Measurements from ENCODE around the gene RPL27. TPM values are rescaled to one million over a fixed set of nuclear protein-coding genes. Genes with fewer than 3 reads are reported as not detected.

RPL27 gene
- total and polyA plus RNA-seq, 2 of the 13 experiments (the other 11 are each of a cell fraction or from before 2014, with no cell fraction given) = 1,585 to 5,840 TPM

DNA sequence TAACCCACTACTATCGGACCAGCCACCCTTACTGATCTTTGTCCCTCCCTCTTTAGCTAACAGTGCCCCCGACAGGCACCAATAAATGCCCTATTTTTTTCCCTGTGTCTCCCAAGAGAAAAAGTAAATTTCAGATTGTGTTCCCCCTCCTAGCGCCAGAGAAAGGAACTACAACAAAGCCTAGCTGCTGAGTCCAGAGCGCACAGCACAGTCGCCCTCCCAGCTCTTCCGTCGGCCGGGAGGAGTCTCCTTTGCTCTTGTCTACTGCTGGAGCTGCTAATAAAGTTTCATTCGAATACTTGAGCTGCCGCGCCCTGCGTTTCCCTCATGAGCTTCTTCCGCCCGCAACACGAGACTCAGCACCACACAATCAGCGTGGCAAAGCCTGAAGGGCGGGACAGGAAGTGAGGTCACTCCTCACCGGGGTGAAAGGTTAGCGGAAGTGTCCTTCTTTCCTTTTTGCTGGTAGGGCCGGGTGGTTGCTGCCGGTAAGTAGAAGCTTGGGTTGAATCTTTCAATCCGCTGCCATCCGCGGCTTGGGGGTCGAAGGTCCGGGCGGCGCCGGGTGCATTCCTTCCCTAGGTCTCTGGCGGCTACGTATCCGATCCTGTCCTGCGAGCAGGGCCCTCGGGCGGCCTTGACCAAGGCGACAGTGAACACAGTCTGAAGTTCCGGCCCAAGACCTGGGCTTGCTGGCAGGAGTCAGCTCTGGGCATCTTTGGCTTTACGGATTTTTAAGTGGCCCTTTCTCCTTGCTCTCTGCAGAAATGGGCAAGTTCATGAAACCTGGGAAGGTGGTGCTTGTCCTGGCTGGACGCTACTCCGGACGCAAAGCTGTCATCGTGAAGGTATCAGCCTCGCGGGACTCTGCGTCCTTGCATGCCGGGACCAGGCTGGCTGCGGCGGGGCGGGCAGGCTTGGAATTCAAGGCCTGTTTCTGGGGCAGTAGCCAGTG is at the start of gene RPL27 (continued):
- TF ChIP-seq, protein P1, sequence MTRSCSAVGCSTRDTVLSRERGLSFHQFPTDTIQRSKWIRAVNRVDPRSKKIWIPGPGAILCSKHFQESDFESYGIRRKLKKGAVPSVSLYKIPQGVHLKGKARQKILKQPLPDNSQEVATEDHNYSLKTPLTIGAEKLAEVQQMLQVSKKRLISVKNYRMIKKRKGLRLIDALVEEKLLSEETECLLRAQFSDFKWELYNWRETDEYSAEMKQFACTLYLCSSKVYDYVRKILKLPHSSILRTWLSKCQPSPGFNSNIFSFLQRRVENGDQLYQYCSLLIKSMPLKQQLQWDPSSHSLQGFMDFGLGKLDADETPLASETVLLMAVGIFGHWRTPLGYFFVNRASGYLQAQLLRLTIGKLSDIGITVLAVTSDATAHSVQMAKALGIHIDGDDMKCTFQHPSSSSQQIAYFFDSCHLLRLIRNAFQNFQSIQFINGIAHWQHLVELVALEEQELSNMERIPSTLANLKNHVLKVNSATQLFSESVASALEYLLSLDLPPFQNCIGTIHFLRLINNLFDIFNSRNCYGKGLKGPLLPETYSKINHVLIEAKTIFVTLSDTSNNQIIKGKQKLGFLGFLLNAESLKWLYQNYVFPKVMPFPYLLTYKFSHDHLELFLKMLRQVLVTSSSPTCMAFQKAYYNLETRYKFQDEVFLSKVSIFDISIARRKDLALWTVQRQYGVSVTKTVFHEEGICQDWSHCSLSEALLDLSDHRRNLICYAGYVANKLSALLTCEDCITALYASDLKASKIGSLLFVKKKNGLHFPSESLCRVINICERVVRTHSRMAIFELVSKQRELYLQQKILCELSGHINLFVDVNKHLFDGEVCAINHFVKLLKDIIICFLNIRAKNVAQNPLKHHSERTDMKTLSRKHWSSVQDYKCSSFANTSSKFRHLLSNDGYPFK (CRISPR knock-in tag; IDR thresholded peaks at IDR 0.05; ENCODE audit: borderline replicate concordance) = peak; percentile 100
- TF ChIP-seq ZNF367 (CRISPR knock-in tag; IDR thresholded peaks at IDR 0.05; ENCODE audit: borderline replicate concordance) (no peak; the same call in none of the 2 replicates), CBX5 (CRISPR knock-in tag; IDR thresholded peaks at IDR 0.05; ENCODE audit: borderline replicate concordance) (peak; percentile 99), RAD51 (IDR thresholded peaks at IDR 0.05; ENCODE audit: borderline replicate concordance) (no peak), NCOA2 (CRISPR knock-in tag; IDR thresholded peaks at IDR 0.05) (peak; percentile 87), DNMT1 (CRISPR knock-in tag; IDR thresholded peaks at IDR 0.05) (peak; percentile 62; the same call in 1 of the 2 replicates), ZSCAN22 (CRISPR knock-in tag; IDR thresholded peaks at IDR 0.05) (no peak; the same call in 1 of the 2 replicates), ZNF749 (CRISPR knock-in tag; IDR thresholded peaks at IDR 0.05; ENCODE audit: borderline replicate concordance) (peak; percentile 89; the same call in 1 of the 2 replicates), MAF1 (CRISPR knock-in tag; IDR thresholded peaks at IDR 0.05; ENCODE audit: borderline replicate concordance) (peak; percentile 4; the same call in 1 of the 2 replicates), ZNF230 (CRISPR knock-in tag; IDR thresholded peaks at IDR 0.05) (peak; percentile 93), SMYD3 (CRISPR knock-in tag; IDR thresholded peaks at IDR 0.05) (peak; percentile 88; the same call in 1 of the 2 replicates), ZNF709 (CRISPR knock-in tag; IDR thresholded peaks at IDR 0.05) (peak; percentile 94), SP4 (CRISPR knock-in tag; IDR thresholded peaks at IDR 0.05) (peak; percentile 98), FOXK1 (CRISPR knock-in tag; IDR thresholded peaks at IDR 0.05; ENCODE audit: borderline replicate concordance, low read depth) (peak; percentile 100), ZMYM2 (CRISPR knock-in tag; IDR thresholded peaks at IDR 0.05) (0 out of 2 replicates have a peak, but pooled peaks have one; percentile 67), MIXL1 (CRISPR knock-in tag; IDR thresholded peaks at IDR 0.05) (peak; percentile 99)
- TF ChIP-seq, protein P2, sequence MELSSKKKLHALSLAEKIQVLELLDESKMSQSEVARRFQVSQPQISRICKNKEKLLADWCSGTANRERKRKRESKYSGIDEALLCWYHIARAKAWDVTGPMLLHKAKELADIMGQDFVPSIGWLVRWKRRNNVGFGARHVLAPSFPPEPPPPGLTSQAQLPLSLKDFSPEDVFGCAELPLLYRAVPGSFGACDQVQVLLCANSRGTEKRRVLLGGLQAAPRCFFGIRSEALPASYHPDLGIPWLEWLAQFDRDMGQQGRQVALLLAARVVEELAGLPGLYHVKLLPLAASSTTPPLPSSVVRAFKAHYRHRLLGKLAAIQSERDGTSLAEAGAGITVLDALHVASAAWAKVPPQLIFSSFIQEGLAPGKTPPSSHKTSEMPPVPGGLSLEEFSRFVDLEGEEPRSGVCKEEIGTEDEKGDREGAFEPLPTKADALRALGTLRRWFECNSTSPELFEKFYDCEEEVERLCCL (CRISPR knock-in tag; IDR thresholded peaks at IDR 0.05; ENCODE audit: borderline replicate concordance) = peak; percentile 95
- TF ChIP-seq, protein P3, sequence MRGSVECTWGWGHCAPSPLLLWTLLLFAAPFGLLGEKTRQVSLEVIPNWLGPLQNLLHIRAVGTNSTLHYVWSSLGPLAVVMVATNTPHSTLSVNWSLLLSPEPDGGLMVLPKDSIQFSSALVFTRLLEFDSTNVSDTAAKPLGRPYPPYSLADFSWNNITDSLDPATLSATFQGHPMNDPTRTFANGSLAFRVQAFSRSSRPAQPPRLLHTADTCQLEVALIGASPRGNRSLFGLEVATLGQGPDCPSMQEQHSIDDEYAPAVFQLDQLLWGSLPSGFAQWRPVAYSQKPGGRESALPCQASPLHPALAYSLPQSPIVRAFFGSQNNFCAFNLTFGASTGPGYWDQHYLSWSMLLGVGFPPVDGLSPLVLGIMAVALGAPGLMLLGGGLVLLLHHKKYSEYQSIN (CRISPR knock-in tag; IDR thresholded peaks at IDR 0.05; ENCODE audit: borderline replicate concordance) = no peak; the same call in 1 of the 2 replicates
- TF ChIP-seq, protein P4, sequence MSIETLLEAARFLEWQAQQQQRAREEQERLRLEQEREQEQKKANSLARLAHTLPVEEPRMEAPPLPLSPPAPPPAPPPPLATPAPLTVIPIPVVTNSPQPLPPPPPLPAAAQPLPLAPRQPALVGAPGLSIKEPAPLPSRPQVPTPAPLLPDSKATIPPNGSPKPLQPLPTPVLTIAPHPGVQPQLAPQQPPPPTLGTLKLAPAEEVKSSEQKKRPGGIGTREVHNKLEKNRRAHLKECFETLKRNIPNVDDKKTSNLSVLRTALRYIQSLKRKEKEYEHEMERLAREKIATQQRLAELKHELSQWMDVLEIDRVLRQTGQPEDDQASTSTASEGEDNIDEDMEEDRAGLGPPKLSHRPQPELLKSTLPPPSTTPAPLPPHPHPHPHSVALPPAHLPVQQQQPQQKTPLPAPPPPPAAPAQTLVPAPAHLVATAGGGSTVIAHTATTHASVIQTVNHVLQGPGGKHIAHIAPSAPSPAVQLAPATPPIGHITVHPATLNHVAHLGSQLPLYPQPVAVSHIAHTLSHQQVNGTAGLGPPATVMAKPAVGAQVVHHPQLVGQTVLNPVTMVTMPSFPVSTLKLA (IDR thresholded peaks at IDR 0.05) = peak; percentile 96
- TF ChIP-seq, protein P5, sequence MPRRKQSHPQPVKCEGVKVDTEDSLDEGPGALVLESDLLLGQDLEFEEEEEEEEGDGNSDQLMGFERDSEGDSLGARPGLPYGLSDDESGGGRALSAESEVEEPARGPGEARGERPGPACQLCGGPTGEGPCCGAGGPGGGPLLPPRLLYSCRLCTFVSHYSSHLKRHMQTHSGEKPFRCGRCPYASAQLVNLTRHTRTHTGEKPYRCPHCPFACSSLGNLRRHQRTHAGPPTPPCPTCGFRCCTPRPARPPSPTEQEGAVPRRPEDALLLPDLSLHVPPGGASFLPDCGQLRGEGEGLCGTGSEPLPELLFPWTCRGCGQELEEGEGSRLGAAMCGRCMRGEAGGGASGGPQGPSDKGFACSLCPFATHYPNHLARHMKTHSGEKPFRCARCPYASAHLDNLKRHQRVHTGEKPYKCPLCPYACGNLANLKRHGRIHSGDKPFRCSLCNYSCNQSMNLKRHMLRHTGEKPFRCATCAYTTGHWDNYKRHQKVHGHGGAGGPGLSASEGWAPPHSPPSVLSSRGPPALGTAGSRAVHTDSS (CRISPR knock-in tag; conservative IDR thresholded peaks at IDR 0.05) = no peak; the same call in 1 of the 2 replicates

Data from HepG2 (cell line).